ENCODE data around the gene IL17REL. TPM values are rescaled to one million over a fixed set of nuclear protein-coding genes. Genes with fewer than 3 reads are reported as not detected.

IL17REL gene
- total and polyA plus RNA-seq, 2 of the 13 experiments (the other 11 are each of a cell fraction or from before 2014, with no cell fraction given), result not detected

- Histone ChIP-seq H2AFZ (ENCODE audit: low read length) (no peak overlapping the region), H3K9me3 (ENCODE audit: low read length) (no peaks in the 10 kb centered on the region), H3K4me3 (replicated peaks in 1 of 3; ENCODE audit: insufficient read depth in 1 of 3, low read depth in 2 of 3, low read length in 3 of 3) (no peak overlapping the region), H3K4me1 (ENCODE audit: insufficient read depth, low read length) (no peaks in the 10 kb centered on the region), H3K79me2 (ENCODE audit: insufficient read depth, low read length) (no peaks in the 10 kb centered on the region), H3K36me3 (replicated peaks in 1 of 2; ENCODE audit: control insufficient read depth in 1 of 2, insufficient read depth in 2 of 2, low read length in 2 of 2) (no peaks in the 10 kb centered on the region), H3K4me2 (ENCODE audit: low read depth, low read length) (no peak overlapping the region), H4K20me1 (ENCODE audit: insufficient read depth, low read length) (no peaks in the 10 kb centered on the region), H3K9ac (ENCODE audit: insufficient read depth, low read depth, low read length) (no peak overlapping the region), H3K27me3 (ENCODE audit: control insufficient read depth in 1 of 2, insufficient read depth in 2 of 2, low read length in 2 of 2) (peaks cover 10 to 49% of the 10 kb centered on the region in 2 experiments; a peak in 4 of 5 replicates), H3K27ac (ENCODE audit: extremely low read length, insufficient read depth, low read length) (no peak overlapping the region)
- TF ChIP-seq, protein P1, sequence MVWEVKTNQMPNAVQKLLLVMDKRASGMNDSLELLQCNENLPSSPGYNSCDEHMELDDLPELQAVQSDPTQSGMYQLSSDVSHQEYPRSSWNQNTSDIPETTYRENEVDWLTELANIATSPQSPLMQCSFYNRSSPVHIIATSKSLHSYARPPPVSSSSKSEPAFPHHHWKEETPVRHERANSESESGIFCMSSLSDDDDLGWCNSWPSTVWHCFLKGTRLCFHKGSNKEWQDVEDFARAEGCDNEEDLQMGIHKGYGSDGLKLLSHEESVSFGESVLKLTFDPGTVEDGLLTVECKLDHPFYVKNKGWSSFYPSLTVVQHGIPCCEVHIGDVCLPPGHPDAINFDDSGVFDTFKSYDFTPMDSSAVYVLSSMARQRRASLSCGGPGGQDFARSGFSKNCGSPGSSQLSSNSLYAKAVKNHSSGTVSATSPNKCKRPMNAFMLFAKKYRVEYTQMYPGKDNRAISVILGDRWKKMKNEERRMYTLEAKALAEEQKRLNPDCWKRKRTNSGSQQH (CRISPR knock-in tag; IDR thresholded peaks at IDR 0.05; ENCODE audit: low read depth), result no peak
- TF ChIP-seq ZNF556 (CRISPR knock-in tag; IDR thresholded peaks at IDR 0.05; ENCODE audit: borderline replicate concordance), result no peak
- TF ChIP-seq U2AF1 (optimal IDR thresholded peaks at IDR 0.05; ENCODE audit: low read depth, low read length), result no peak
- TF ChIP-seq ZNF672 (CRISPR knock-in tag; IDR thresholded peaks at IDR 0.05), result no peak
- TF ChIP-seq EHMT2 (IDR thresholded peaks at IDR 0.05; ENCODE audit: borderline replicate concordance, low read depth, low read length), result no peak
- TF ChIP-seq, protein P2, sequence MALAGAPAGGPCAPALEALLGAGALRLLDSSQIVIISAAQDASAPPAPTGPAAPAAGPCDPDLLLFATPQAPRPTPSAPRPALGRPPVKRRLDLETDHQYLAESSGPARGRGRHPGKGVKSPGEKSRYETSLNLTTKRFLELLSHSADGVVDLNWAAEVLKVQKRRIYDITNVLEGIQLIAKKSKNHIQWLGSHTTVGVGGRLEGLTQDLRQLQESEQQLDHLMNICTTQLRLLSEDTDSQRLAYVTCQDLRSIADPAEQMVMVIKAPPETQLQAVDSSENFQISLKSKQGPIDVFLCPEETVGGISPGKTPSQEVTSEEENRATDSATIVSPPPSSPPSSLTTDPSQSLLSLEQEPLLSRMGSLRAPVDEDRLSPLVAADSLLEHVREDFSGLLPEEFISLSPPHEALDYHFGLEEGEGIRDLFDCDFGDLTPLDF (CRISPR knock-in tag; IDR thresholded peaks at IDR 0.05), result no peak
- POLR2A ChIA-PET, result no interaction called here
- BruUV-seq (replicated peaks), result no TSS peak
- no peak for DNase-seq (ENCODE audit: low spot score)
- in situ Hi-C loops (cut with HindIII; ENCODE audit: extremely low pct_ligation_motif_present, low pct_unique_long_range_greater_than_20kb), result no loop called here
- 44% methylated on average over 6 of the region's 6 CpGs for WGBS (ENCODE audit: low lambda C conversion rate)
- CTCF ChIA-PET (ENCODE audit: low intra/inter-chr PET ratio, low total read pairs), result no interaction called here
- ATAC-seq, result no peak
- FAIRE-seq, result no peak
- intact Hi-C loops (cut with micrococcal nuclease; ENCODE audit: unreplicated experiment), result no loop called here
Measured at GRCh38 chr22:50017701-50018224, 5.2 kb upstream of the IL17REL start.

Data from HepG2 (cell line).